K562 (cell line): ENCODE measurements around the gene ELF2. TPM values are rescaled to one million over a fixed set of nuclear protein-coding genes. Genes with fewer than 3 reads are reported as not detected.

Experiments
- CBFA2T2 ChIP-seq: fragments of 450-650 bp; conservative IDR thresholded peaks from 2 replicates; pipeline ENCODE4 v1.6.1; 2017; ENCODE audit warnings: mild to moderate bottlenecking
- CBX3 ChIP-seq, 2 experiments: IDR thresholded peaks; 1 replicate in 1 of 2; 2 replicates in 1 of 2; pipeline ENCODE4 v1.6.1; 2012; ENCODE audit warnings: inconsistent platforms in 2 of 2, low read length in 2 of 2, borderline replicate concordance in 1 of 2, control low read depth in 1 of 2
- EZH2 ChIP-seq: IDR thresholded peaks from 2 replicates; pipeline ENCODE4 v1.6.1; 2012; ENCODE audit warnings: low read depth, mild to moderate bottlenecking, inconsistent platforms, low read length, borderline replicate concordance
- MECOM ChIP-seq: fragments of 250-450 bp; sonication (Bioruptor Pico); IDR thresholded peaks from 2 replicates; pipeline ENCODE4 v1.8.0; 2022; ENCODE audit warnings: inconsistent platforms
- STAT5A ChIP-seq: IDR thresholded peaks from 2 replicates; pipeline ENCODE4 v1.6.1; 2012; ENCODE audit warnings: low read length, inconsistent platforms, borderline replicate concordance
- polyA plus RNA-seq, 8 experiments: library from polyadenylated mRNA; depleted of rRNA in 4 of 8; stranded (reverse) in 5 of 8; unstranded in 3 of 8; fragments of >200 nt; fragmentation: Nextera tagmentation in 2 of 8; fragmentation: Illumina TruSeq in 1 of 8; extraction: Ambion mirVana in 2 of 8; extraction: Trizol in 1 of 8; gene quantifications; 2 replicates each; pipeline versions ENCODE4 v1.2.1 to v1.2.3, GENCODE V29; 2011 to 2014; ENCODE audit warnings: inconsistent platforms in 1 of 8, missing spikeins in 1 of 8
- total RNA-seq, 7 experiments: library from RNA; depleted of rRNA in 6 of 7; stranded (reverse); fragments of >200 nt in 6 of 7; fragmentation: Illumina TruSeq in 2 of 7; extraction: Trizol in 2 of 7; gene quantifications; 2 replicates each; pipeline versions ENCODE4 v1.2.1 to v1.2.3, GENCODE V29; 2011 to 2021; ENCODE audit warnings: low replicate concordance in 1 of 7
- TF ChIP-seq, protein P1 (sequence below), 2 experiments: IDR thresholded peaks; 2 replicates each; pipeline ENCODE4 v1.6.1; 2011; ENCODE audit warnings: borderline replicate concordance in 1 of 2, control low read depth in 1 of 2, low read depth in 1 of 2, low read length in 1 of 2, mild to moderate bottlenecking in 1 of 2, mixed read lengths in 1 of 2, moderate library complexity in 1 of 2; ENCODE audit not compliant: insufficient read depth in 1 of 2, insufficient read length in 1 of 2, poor library complexity in 1 of 2, severe bottlenecking in 1 of 2; ENCODE audit errors: extremely low read depth in 1 of 2
- TF ChIP-seq, protein P2 (sequence below): fragments of 250-450 bp; sonication (Bioruptor Pico); IDR thresholded peaks from 2 replicates; pipeline ENCODE4 v1.9.0; 2021; ENCODE audit warnings: mild to moderate bottlenecking
- TF ChIP-seq, protein P3 (sequence below): sonication (generic); formaldehyde crosslinking; IDR thresholded peaks from 2 replicates; pipeline ENCODE4 v1.5.0; 2020; ENCODE audit warnings: missing genetic modification reagents
- TF ChIP-seq, protein P4 (sequence below), 2 experiments: fragments of 450-650 bp in 1 of 2; sonication (generic) in 1 of 2; formaldehyde crosslinking; conservative IDR thresholded peaks; 2 replicates each; pipeline versions ENCODE4 v1.4.0 to v1.8.1; 2020 to 2022; ENCODE audit warnings: mild to moderate bottlenecking in 1 of 2, missing genetic modification reagents in 1 of 2
- TF ChIP-seq, protein P5 (sequence below): fragments of 200-600 bp; sonication (generic); IDR thresholded peaks from one replicate; pipeline ENCODE4 v1.6.1; 2012; ENCODE audit warnings: mild to moderate bottlenecking, low read depth, low read length, inconsistent platforms

The ELF2 gene
- total and polyA plus RNA-seq, 9 of the 15 experiments (the other 6 are each of a cell fraction or from before 2014, with no cell fraction given) = 9.4 to 58.7 (median 41.6) TPM

DNA sequence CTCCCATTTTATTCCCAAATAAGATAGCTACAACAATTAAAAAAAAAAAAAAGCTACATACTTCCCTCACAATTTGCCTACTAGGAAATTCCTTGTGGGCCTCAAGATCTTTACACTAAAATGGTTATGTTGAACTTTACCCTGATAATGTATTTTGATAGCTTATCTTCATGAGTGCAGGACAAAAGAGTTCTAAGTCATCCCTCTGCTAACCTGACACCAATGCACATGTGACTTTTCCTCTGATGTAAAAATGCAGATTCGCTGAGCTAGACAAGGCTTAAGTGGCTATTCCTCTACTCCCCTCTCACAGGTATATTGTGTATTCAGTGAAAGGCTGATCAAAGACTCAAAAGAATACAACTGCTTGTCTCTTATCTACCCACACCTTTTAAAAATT is 22.5 kb downstream of the ELF2 start (continued):
- TF ChIP-seq, protein P1, sequence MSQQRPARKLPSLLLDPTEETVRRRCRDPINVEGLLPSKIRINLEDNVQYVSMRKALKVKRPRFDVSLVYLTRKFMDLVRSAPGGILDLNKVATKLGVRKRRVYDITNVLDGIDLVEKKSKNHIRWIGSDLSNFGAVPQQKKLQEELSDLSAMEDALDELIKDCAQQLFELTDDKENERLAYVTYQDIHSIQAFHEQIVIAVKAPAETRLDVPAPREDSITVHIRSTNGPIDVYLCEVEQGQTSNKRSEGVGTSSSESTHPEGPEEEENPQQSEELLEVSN (IDR thresholded peaks at IDR 0.05; ENCODE audit: borderline replicate concordance in 1 of 2, extremely low read depth in 1 of 2, insufficient read depth in 1 of 2, insufficient read length in 1 of 2, low read depth in 1 of 2, low read length in 1 of 2, poor library complexity in 1 of 2, severe bottlenecking in 1 of 2) = no peak
- TF ChIP-seq EZH2 (no peak), STAT5A (no peak; the same call in 1 of the 2 replicates), MECOM (CRISPR knock-in tag) (peak; percentile 47; the same call in 1 of the 2 replicates), CBFA2T2 (peak; percentile 68), CBX3 (IDR thresholded peaks at IDR 0.05; ENCODE audit: borderline replicate concordance in 1 of 2, low read length in 2 of 2) (no peak)
- TF ChIP-seq, protein P2, sequence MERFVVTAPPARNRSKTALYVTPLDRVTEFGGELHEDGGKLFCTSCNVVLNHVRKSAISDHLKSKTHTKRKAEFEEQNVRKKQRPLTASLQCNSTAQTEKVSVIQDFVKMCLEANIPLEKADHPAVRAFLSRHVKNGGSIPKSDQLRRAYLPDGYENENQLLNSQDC (CRISPR knock-in tag) = no peak
- TF ChIP-seq, protein P3, sequence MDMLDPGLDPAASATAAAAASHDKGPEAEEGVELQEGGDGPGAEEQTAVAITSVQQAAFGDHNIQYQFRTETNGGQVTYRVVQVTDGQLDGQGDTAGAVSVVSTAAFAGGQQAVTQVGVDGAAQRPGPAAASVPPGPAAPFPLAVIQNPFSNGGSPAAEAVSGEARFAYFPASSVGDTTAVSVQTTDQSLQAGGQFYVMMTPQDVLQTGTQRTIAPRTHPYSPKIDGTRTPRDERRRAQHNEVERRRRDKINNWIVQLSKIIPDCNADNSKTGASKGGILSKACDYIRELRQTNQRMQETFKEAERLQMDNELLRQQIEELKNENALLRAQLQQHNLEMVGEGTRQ (CRISPR knock-in tag) = peak; percentile 83
- TF ChIP-seq, protein P4, sequence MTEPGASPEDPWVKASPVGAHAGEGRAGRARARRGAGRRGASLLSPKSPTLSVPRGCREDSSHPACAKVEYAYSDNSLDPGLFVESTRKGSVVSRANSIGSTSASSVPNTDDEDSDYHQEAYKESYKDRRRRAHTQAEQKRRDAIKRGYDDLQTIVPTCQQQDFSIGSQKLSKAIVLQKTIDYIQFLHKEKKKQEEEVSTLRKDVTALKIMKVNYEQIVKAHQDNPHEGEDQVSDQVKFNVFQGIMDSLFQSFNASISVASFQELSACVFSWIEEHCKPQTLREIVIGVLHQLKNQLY (CRISPR knock-in tag; conservative IDR thresholded peaks at IDR 0.05) = no peak
- TF ChIP-seq, protein P5, sequence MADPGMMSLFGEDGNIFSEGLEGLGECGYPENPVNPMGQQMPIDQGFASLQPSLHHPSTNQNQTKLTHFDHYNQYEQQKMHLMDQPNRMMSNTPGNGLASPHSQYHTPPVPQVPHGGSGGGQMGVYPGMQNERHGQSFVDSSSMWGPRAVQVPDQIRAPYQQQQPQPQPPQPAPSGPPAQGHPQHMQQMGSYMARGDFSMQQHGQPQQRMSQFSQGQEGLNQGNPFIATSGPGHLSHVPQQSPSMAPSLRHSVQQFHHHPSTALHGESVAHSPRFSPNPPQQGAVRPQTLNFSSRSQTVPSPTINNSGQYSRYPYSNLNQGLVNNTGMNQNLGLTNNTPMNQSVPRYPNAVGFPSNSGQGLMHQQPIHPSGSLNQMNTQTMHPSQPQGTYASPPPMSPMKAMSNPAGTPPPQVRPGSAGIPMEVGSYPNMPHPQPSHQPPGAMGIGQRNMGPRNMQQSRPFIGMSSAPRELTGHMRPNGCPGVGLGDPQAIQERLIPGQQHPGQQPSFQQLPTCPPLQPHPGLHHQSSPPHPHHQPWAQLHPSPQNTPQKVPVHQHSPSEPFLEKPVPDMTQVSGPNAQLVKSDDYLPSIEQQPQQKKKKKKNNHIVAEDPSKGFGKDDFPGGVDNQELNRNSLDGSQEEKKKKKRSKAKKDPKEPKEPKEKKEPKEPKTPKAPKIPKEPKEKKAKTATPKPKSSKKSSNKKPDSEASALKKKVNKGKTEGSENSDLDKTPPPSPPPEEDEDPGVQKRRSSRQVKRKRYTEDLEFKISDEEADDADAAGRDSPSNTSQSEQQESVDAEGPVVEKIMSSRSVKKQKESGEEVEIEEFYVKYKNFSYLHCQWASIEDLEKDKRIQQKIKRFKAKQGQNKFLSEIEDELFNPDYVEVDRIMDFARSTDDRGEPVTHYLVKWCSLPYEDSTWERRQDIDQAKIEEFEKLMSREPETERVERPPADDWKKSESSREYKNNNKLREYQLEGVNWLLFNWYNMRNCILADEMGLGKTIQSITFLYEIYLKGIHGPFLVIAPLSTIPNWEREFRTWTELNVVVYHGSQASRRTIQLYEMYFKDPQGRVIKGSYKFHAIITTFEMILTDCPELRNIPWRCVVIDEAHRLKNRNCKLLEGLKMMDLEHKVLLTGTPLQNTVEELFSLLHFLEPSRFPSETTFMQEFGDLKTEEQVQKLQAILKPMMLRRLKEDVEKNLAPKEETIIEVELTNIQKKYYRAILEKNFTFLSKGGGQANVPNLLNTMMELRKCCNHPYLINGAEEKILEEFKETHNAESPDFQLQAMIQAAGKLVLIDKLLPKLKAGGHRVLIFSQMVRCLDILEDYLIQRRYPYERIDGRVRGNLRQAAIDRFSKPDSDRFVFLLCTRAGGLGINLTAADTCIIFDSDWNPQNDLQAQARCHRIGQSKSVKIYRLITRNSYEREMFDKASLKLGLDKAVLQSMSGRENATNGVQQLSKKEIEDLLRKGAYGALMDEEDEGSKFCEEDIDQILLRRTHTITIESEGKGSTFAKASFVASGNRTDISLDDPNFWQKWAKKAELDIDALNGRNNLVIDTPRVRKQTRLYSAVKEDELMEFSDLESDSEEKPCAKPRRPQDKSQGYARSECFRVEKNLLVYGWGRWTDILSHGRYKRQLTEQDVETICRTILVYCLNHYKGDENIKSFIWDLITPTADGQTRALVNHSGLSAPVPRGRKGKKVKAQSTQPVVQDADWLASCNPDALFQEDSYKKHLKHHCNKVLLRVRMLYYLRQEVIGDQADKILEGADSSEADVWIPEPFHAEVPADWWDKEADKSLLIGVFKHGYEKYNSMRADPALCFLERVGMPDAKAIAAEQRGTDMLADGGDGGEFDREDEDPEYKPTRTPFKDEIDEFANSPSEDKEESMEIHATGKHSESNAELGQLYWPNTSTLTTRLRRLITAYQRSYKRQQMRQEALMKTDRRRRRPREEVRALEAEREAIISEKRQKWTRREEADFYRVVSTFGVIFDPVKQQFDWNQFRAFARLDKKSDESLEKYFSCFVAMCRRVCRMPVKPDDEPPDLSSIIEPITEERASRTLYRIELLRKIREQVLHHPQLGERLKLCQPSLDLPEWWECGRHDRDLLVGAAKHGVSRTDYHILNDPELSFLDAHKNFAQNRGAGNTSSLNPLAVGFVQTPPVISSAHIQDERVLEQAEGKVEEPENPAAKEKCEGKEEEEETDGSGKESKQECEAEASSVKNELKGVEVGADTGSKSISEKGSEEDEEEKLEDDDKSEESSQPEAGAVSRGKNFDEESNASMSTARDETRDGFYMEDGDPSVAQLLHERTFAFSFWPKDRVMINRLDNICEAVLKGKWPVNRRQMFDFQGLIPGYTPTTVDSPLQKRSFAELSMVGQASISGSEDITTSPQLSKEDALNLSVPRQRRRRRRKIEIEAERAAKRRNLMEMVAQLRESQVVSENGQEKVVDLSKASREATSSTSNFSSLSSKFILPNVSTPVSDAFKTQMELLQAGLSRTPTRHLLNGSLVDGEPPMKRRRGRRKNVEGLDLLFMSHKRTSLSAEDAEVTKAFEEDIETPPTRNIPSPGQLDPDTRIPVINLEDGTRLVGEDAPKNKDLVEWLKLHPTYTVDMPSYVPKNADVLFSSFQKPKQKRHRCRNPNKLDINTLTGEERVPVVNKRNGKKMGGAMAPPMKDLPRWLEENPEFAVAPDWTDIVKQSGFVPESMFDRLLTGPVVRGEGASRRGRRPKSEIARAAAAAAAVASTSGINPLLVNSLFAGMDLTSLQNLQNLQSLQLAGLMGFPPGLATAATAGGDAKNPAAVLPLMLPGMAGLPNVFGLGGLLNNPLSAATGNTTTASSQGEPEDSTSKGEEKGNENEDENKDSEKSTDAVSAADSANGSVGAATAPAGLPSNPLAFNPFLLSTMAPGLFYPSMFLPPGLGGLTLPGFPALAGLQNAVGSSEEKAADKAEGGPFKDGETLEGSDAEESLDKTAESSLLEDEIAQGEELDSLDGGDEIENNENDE = no peak
